ACC112 (cell line): ENCODE data around the gene CHRM1.

Experiments used
- H2AFZ ChIP-seq: fragments of 200-600 bp; sonication (generic); one replicate; pipeline ENCODE4 v1.6.0; 2017; ENCODE audit warnings: antibody characterized with exemption, low read length; ENCODE audit not compliant: unreplicated experiment
- H3K27ac ChIP-seq: fragments of 200-600 bp; sonication (generic); 2 replicates; pipeline ENCODE4 v1.5.1; 2014; ENCODE audit warnings: low read depth, mild to moderate bottlenecking, antibody characterized with exemption, low read length, moderate library complexity
- H3K27me3 ChIP-seq: fragments of 200-600 bp; sonication (generic); 2 replicates; pipeline ENCODE4 v1.6.1; 2014; ENCODE audit warnings: mild to moderate bottlenecking, antibody characterized with exemption, low read length, moderate library complexity, mixed read lengths; ENCODE audit not compliant: insufficient read depth
- H3K36me3 ChIP-seq: fragments of 200-600 bp; sonication (generic); 2 replicates; pipeline ENCODE4 v1.6.1; 2016; ENCODE audit warnings: mild to moderate bottlenecking, antibody characterized with exemption, low read length, moderate library complexity, mixed read lengths; ENCODE audit not compliant: insufficient read depth
- H3K4me1 ChIP-seq: fragments of 200-600 bp; sonication (generic); one replicate; pipeline ENCODE4 v1.6.1; 2016; ENCODE audit warnings: low read length, mixed read lengths; ENCODE audit not compliant: insufficient read depth, unreplicated experiment, control insufficient read depth
- H3K4me3 ChIP-seq: fragments of 200-600 bp; sonication (generic); 2 replicates; pipeline ENCODE4 v1.5.1; 2014; ENCODE audit warnings: mild to moderate bottlenecking, low read depth, low read length
- H3K79me2 ChIP-seq: fragments of 200-600 bp; sonication (generic); one replicate; pipeline ENCODE4 v1.6.0; 2016; ENCODE audit warnings: low read length; ENCODE audit not compliant: control insufficient read depth, unreplicated experiment, insufficient read depth

CHRM1 gene

GRCh38 chr11:62883673-62884072, 37.5 kb downstream of the CHRM1 start:
- H2AFZ ChIP-seq = no peak overlapping the region
- H3K27ac ChIP-seq = peak overlapping the region; percentile 95
- peaks cover 50% of the 10 kb centered on the region for H3K4me1 ChIP-seq
- H3K27me3 ChIP-seq = no peaks in the 10 kb centered on the region
- H3K79me2 ChIP-seq = peaks cover 61% of the 10 kb centered on the region
- H3K4me3 ChIP-seq = peak overlapping the region; percentile 90
- peaks cover 52% of the 10 kb centered on the region for H3K36me3 ChIP-seq

- Histone ChIP-seq H3K79me2 (peaks cover 61% of the 10 kb centered on the region), H2AFZ (no peak overlapping the region), H3K27me3 (no peaks in the 10 kb centered on the region), H3K36me3 (peaks cover 50% of the 10 kb centered on the region), H3K4me1 (peaks cover 50% of the 10 kb centered on the region), H3K4me3 (peak overlapping the region; percentile 90), H3K27ac (peak overlapping the region; percentile 95)
Measured at GRCh38 chr11:62882788-62883501, 38.2 kb downstream of the CHRM1 start.

GRCh38 chr11:62882431-62882749, 38.8 kb downstream of the CHRM1 start:
- H3K27ac ChIP-seq = peak overlapping the region; percentile 95
- H3K4me3 ChIP-seq = peak overlapping the region; percentile 90
- peaks cover 45% of the 10 kb centered on the region for H3K36me3 ChIP-seq

GRCh38 chr11:62881579-62882430, 39.4 kb downstream of the CHRM1 start:
- Histone ChIP-seq H3K4me3 (peak overlapping the region; percentile 90), H3K27me3 (no peaks in the 10 kb centered on the region), H2AFZ (no peak overlapping the region), H3K4me1 (peaks cover 45% of the 10 kb centered on the region), H3K36me3 (peaks cover 40% of the 10 kb centered on the region), H3K79me2 (peaks cover 59% of the 10 kb centered on the region), H3K27ac (peak overlapping the region; percentile 95)

More at GRCh38 chr11:62882431-62882749, 38.8 kb downstream of the CHRM1 start:
- H3K79me2 ChIP-seq = peaks cover 63% of the 10 kb centered on the region
- H3K27me3 ChIP-seq = no peaks in the 10 kb centered on the region
- H3K4me1 ChIP-seq = peaks cover 50% of the 10 kb centered on the region
- no peak overlapping the region for H2AFZ ChIP-seq

GRCh38 chr11:62880803-62881578, 40.2 kb downstream of the CHRM1 start, which contains the start of gene SLC3A2:
SLC3A2 (plus strand) TSS chr11:62880896; CDS start chr11:62881024, 128 bp downstream.
- H3K36me3 ChIP-seq = peaks cover 34% of the 10 kb centered on the region
- H3K27ac ChIP-seq = peak within 1 kb of the TSS; percentile 95
- H3K27me3 ChIP-seq = no peaks in the 10 kb centered on the region
- H3K4me3 ChIP-seq = peak within 1 kb of the TSS; percentile 90
- H2AFZ ChIP-seq = no peak within 1 kb of the TSS
- peaks cover 55% of the 10 kb centered on the region for H3K79me2 ChIP-seq
- peaks cover 43% of the 10 kb centered on the region for H3K4me1 ChIP-seq

- Histone ChIP-seq H3K27me3 (no peaks in the 10 kb centered on the region), H3K36me3 (peaks cover 29% of the 10 kb centered on the region), H3K79me2 (peaks cover 52% of the 10 kb centered on the region), H3K27ac (peak overlapping the region; percentile 95), H3K4me1 (peaks cover 37% of the 10 kb centered on the region), H2AFZ (no peak overlapping the region), H3K4me3 (peak overlapping the region; percentile 90)
Measured at GRCh38 chr11:62880231-62880802, 40.8 kb downstream of the CHRM1 start.

GRCh38 chr11:62879235-62879978, 41.8 kb downstream of the CHRM1 start:
- Histone ChIP-seq H3K27me3 (no peaks in the 10 kb centered on the region), H3K4me1 (peaks cover 32% of the 10 kb centered on the region), H3K36me3 (peaks cover 25% of the 10 kb centered on the region), H3K4me3 (peak overlapping the region; percentile 90), H3K79me2 (peaks cover 45% of the 10 kb centered on the region), H3K27ac (peak overlapping the region; percentile 95), H2AFZ (no peak overlapping the region)

GRCh38 chr11:62876712-62877111, 44.5 kb downstream of the CHRM1 start:
- H3K27me3 ChIP-seq = no peaks in the 10 kb centered on the region
- H3K27ac ChIP-seq = no peak overlapping the region
- H3K79me2 ChIP-seq = peaks cover 18% of the 10 kb centered on the region
- no peak overlapping the region for H3K4me3 ChIP-seq
- H3K36me3 ChIP-seq = peaks cover under 1% of the 10 kb centered on the region; the same call in 1 of the 2 replicates
- H3K4me1 ChIP-seq = peaks cover 16% of the 10 kb centered on the region
- H2AFZ ChIP-seq = no peak overlapping the region

- no peak overlapping the region for H3K27ac ChIP-seq
- peaks cover 12% of the 10 kb centered on the region for H3K79me2 ChIP-seq
- peaks cover 16% of the 10 kb centered on the region for H3K4me1 ChIP-seq
- H3K4me3 ChIP-seq = no peak overlapping the region
- no peaks in the 10 kb centered on the region for H3K27me3 ChIP-seq
- no peak overlapping the region for H2AFZ ChIP-seq
- H3K36me3 ChIP-seq = no peaks in the 10 kb centered on the region
Measured at GRCh38 chr11:62875698-62876478, 45.3 kb downstream of the CHRM1 start.
